ENCODE results near the gene NDUFAF2. TPM values are rescaled to one million over a fixed set of nuclear protein-coding genes. Genes with fewer than 3 reads are reported as not detected.

NDUFAF2 gene
- total RNA-seq, 1 donor from 2014 or later, result 21.3 TPM

DNA sequence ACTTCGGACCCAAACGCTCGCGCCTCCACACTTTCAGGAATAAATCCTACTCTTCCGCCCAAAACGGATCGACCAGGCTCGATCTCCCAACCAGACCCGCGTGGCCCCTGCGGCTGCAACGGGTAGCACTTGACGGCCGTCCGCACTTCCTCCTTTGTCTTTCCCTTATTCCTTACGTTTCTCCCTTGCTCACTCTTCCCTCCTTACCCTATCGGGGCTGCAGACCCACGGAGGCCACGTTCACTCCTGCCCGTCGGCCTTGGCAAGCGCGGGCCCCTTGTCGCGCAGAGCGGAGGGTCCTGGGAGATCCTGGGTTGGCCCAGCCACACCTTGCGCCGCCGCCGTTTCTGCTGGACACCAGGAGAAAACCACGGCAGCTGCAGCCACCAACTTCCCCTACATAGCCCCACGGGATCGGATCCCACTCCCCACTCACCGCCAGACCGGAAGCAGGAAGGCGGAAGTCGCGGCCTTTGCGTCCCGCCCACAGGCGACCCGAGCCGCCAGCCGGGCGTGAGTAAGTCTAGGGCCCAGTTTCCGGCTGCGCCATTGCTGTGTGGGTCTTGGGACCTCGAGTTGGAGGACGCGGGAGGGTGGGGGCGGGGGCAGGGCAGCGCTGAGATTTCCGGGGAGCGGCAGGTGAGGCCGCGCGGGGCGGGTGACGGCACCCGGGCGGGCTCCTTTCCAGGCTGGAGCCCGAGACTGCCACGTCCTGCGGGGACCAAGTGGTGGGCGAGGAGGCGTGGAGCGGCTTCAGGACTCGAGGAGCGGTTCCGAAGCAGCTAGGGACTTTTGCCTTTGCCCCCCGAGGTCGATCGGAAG lies 217.2 kb downstream of the NDUFAF2 start, which contains the start of gene SMIM15:
Gene SMIM15 (minus strand): TSS at position 459 of the 822 bp plus-strand sequence. CDS start 2,297 bp downstream, outside the sequence.
- H3K4me3 Mint-ChIP-seq, result peak within 1 kb of the TSS; percentile 98
- peak within 1 kb of the TSS; percentile 99 for H3K27ac Mint-ChIP-seq
- TF ChIP-seq CTCF (IDR thresholded peaks at IDR 0.05; ENCODE audit: unreplicated experiment), result no peak
- peaks cover 21% of the 10 kb centered on the region for H3K36me3 Mint-ChIP-seq
- no peaks in the 10 kb centered on the region for H3K27me3 Mint-ChIP-seq (ENCODE audit: low read depth)
- H3K9me3 Mint-ChIP-seq, result peaks cover 3% of the 10 kb centered on the region
- peak; percentile 63 to 82 for DNase-seq (ENCODE audit: low spot score in 2 of 2, unreplicated experiment in 2 of 2)
- peaks cover 43% of the 10 kb centered on the region for H3K4me1 Mint-ChIP-seq

DNA sequence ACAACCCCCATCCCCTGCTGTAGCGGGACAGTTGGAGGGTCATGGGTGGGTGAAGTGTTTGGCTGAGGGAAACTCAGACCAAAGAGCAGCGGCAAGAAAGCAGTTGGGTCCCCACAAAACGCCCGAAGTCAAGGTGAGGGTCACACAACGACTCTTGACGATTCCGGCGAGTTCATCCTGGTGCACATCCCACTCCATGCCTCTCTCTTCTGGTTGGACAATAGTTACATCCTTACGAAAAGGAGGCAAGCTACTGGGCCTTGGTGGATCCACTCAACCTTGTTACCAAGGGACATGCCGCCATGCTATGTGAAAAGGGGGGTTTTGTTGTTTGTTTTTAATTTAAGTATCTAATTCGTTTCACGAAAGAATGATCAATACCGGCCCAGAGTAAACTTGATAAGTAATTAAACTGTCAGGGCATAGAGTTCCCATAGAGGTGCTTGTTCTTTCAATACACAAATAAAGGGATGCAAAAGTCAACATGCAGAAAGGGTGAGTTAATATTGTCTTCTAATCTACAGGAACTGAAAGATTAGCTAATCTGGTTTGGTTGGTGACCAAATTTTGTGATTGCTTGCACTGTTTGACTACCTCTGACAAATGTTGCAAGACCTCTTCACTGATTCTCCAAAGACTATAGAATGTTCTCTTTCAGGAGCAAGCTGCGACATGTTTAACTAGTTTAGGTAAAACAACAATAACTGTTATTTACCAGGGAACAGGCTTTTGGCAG lies 218.0 kb downstream of the NDUFAF2 start:
- H3K36me3 Mint-ChIP-seq, result peaks cover 19% of the 10 kb centered on the region
- peaks cover 43% of the 10 kb centered on the region for H3K4me1 Mint-ChIP-seq
- no peak for TF ChIP-seq CTCF (IDR thresholded peaks at IDR 0.05; ENCODE audit: unreplicated experiment)
- peak overlapping the region; percentile 99 for H3K27ac Mint-ChIP-seq
- peaks cover 3% of the 10 kb centered on the region for H3K9me3 Mint-ChIP-seq
- H3K4me3 Mint-ChIP-seq, result peak overlapping the region; percentile 98
- no peaks in the 10 kb centered on the region for H3K27me3 Mint-ChIP-seq (ENCODE audit: low read depth)
- no peak for DNase-seq (ENCODE audit: low spot score in 2 of 2, unreplicated experiment in 2 of 2)

DNA sequence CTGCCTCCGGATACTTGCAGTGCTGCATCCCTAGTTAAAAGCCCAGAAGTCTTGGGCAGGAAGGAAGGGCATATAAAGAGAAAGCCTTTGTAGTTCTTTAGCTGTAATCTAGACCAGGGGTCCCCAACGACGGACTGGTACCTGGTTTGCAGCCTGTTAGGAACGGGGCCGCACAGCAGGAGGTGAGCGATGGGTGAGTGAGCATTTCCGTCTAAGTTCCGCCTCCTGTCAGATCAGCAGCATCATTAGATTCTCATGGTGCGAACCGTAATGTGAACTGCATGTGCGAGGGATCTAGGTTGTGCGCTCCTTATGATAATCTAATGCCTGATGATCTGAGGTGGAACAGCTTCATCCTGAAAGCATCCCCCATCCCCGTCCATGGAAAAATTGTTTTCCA lies 218.9 kb downstream of the NDUFAF2 start:
- H3K27ac Mint-ChIP-seq, result peak overlapping the region; percentile 99
- peaks cover 40% of the 10 kb centered on the region for H3K4me1 Mint-ChIP-seq
- peaks cover 16% of the 10 kb centered on the region for H3K36me3 Mint-ChIP-seq
- peak overlapping the region; percentile 98 for H3K4me3 Mint-ChIP-seq
- TF ChIP-seq CTCF (IDR thresholded peaks at IDR 0.05; ENCODE audit: unreplicated experiment), result no peak
- H3K27me3 Mint-ChIP-seq (ENCODE audit: low read depth), result no peaks in the 10 kb centered on the region
- no peak for DNase-seq (ENCODE audit: low spot score in 2 of 2, unreplicated experiment in 2 of 2)
- H3K9me3 Mint-ChIP-seq, result peaks cover 3% of the 10 kb centered on the region

DNA sequence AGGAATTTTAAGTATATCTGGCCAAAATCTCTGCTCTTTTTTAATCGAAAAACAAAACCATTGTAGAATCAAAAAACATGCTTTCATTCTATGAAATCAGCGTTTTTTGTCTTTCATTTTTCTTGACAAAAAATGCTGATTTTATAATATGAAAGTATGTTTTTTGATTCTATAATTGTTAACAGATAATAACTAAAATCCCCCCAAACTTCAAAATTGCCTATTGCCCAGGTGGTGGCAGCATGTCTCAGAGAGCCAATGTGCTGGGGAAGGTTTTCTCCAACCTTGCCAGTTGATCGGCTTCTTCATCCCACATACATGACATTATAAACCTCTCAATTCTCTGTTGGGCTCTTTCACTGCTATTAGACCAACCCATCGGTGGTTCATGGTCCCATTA lies 222.4 kb downstream of the NDUFAF2 start:
- TF ChIP-seq CTCF (IDR thresholded peaks at IDR 0.05; ENCODE audit: unreplicated experiment), result no peak
- Mint-ChIP-seq H3K27ac (no peak overlapping the region), H3K27me3 (ENCODE audit: low read depth) (no peaks in the 10 kb centered on the region), H3K9me3 (peaks cover 3% of the 10 kb centered on the region), H3K4me3 (no peak overlapping the region), H3K36me3 (peaks cover 4% of the 10 kb centered on the region), H3K4me1 (peaks cover 15% of the 10 kb centered on the region)
- DNase-seq (ENCODE audit: low spot score in 2 of 2, unreplicated experiment in 2 of 2), result no peak

- H3K27ac Mint-ChIP-seq, result no peak overlapping the region
- no peak overlapping the region for H3K4me3 Mint-ChIP-seq
- H3K27me3 Mint-ChIP-seq (ENCODE audit: low read depth), result no peaks in the 10 kb centered on the region
- no peak for DNase-seq (ENCODE audit: low spot score in 2 of 2, unreplicated experiment in 2 of 2)
- peaks cover 3% of the 10 kb centered on the region for H3K9me3 Mint-ChIP-seq
- H3K4me1 Mint-ChIP-seq, result peaks cover 3% of the 10 kb centered on the region
- H3K36me3 Mint-ChIP-seq, result peaks cover 4% of the 10 kb centered on the region
- no peak for TF ChIP-seq CTCF (IDR thresholded peaks at IDR 0.05; ENCODE audit: unreplicated experiment)
These were observed 223.9 kb downstream of the NDUFAF2 start for GRCh38 chr5:61168951-61169350.
